Stimulated activated CD8-positive, alpha-beta memory T cell treated with anti-CD3 and anti-CD28 coated beads, Interleukin-7, amount 100 ng/mL, for 1 hour (primary cell): Measurements from ENCODE around the gene RPGRIP1.
"Not testable (repeated sequence)": the region's sequence is repeated elsewhere in the genome, so short reads cannot be mapped to it uniquely, and the experiment has no call there.

Experiments
- DNase-seq, 2 donors: peaks; one replicate each; pipeline ENCODE4 v3.0.0-alpha.2; 2020; ENCODE audit warnings: low read depth in 2 of 2

The RPGRIP1 gene

GRCh38 chr14:21299562-21300130, 19.8 kb downstream of the RPGRIP1 start:
- DNase-seq: no peak

GRCh38 chr14:21300892-21301291, 21.0 kb downstream of the RPGRIP1 start:
- no peak for DNase-seq

GRCh38 chr14:21302013-21302835, 22.3 kb downstream of the RPGRIP1 start:
- no peak for DNase-seq

- DNase-seq: not testable (repeated sequence)
Observed at GRCh38 chr14:21302836-21303140, 22.9 kb downstream of the RPGRIP1 start.

- no peak for DNase-seq
Observed at GRCh38 chr14:21307637-21308036, 27.8 kb downstream of the RPGRIP1 start.

GRCh38 chr14:21308132-21308478, 28.2 kb downstream of the RPGRIP1 start:
- no peak for DNase-seq

- peak; percentile 32 to 41 for DNase-seq
Observed at GRCh38 chr14:21308479-21309237, 28.8 kb downstream of the RPGRIP1 start.

GRCh38 chr14:21309238-21309636, 29.4 kb downstream of the RPGRIP1 start:
- DNase-seq: no peak

GRCh38 chr14:21309956-21310355, 30.1 kb downstream of the RPGRIP1 start:
- no peak for DNase-seq

- DNase-seq: no peak
Observed at GRCh38 chr14:21311614-21312013, 31.7 kb downstream of the RPGRIP1 start.

- no peak for DNase-seq
Observed at GRCh38 chr14:21313512-21313911, 33.6 kb downstream of the RPGRIP1 start.

- DNase-seq: no peak
Observed at GRCh38 chr14:21317398-21317797, 37.5 kb downstream of the RPGRIP1 start.

- DNase-seq: no peak
Observed at GRCh38 chr14:21320913-21321312, 41.0 kb downstream of the RPGRIP1 start.

- no peak for DNase-seq
Observed at GRCh38 chr14:21322716-21323115, 42.8 kb downstream of the RPGRIP1 start.

GRCh38 chr14:21326972-21327371, 47.1 kb downstream of the RPGRIP1 start:
- DNase-seq: no peak
